ENCODE data around the gene AMELX. TPM values are rescaled to one million over a fixed set of nuclear protein-coding genes. Genes with fewer than 3 reads are reported as not detected.

The AMELX gene
- polyA plus RNA-seq, 2 of the 4 experiments (the other 2 are of a cell fraction) = not detected

DNA sequence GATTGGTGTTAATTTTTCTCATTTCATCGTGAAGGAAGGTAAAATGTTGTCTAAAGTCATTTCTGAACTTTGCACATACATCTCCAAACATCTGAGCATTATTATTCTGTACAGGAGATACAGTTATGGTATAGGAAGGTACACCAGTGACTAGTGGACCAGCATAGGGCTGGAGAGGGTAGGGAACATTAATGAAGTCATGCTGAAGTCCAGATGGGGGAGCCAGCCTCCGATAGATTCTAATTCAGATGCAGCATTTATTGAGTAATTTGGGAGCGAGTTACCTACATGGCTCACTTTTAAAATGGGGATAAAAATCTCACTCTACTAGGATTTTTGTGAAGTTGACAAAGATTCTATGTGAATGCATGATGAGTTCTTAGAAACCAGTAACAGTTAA, 34.9 kb downstream of the AMELX start:
- CTCF ChIA-PET = no interaction called here
- ATAC-seq = no peak
- FAIRE-seq = no peak

DNA sequence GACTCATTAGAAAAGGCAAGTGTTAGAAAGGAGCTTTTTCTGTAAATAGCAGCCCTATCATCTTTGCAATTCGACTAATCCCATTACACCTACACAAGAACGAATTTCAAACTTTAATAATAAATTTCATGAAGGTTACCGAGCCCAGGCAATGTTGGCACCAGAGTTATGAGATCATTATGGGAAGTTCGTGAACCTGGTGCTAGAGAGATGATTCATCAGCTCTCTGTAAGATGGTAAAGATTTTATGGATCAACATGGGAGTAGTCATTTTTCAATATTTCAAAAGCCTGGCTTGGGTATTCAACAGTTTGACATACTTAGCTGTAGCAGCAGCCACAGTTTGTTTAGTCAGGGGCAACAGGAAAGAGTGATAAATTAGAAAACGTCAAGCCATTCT, 35.8 kb downstream of the AMELX start:
- Histone ChIP-seq H3K9me3 (no peaks in the 10 kb centered on the region), H3K27ac (no peak overlapping the region), H3K4me3 (no peak overlapping the region), H3K4me1 (no peaks in the 10 kb centered on the region), H3K4me2 (no peak overlapping the region)
- DNase-seq (ENCODE audit: low read depth in 1 of 2, low spot score in 1 of 2) (no peak), FAIRE-seq (peak; percentile 49), ATAC-seq (no peak)
- ChIA-PET CTCF (no interaction called here), POLR2A (no interaction called here)
- no peak for TF ChIP-seq CEBPB (IDR thresholded peaks at IDR 0.05)
- TF ChIP-seq, protein P1, sequence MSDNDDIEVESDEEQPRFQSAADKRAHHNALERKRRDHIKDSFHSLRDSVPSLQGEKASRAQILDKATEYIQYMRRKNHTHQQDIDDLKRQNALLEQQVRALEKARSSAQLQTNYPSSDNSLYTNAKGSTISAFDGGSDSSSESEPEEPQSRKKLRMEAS (IDR thresholded peaks at IDR 0.05) = no peak
- WGBS (ENCODE audit: missing lambda C conversion rate) = 2% methylated on average over 5 of the region's 5 CpGs

More for the DNA sequence above, 34.9 kb downstream of the AMELX start:
- Histone ChIP-seq H3K4me1 (no peaks in the 10 kb centered on the region), H3K4me2 (no peak overlapping the region), H3K9me3 (no peaks in the 10 kb centered on the region), H3K27ac (no peak overlapping the region), H3K4me3 (no peak overlapping the region)
- 12% methylated on average over 3 of the region's 3 CpGs for WGBS (ENCODE audit: missing lambda C conversion rate)
- TF ChIP-seq EP300 (IDR thresholded peaks at IDR 0.05) (no peak), POLR2AphosphoS2 (conservative IDR thresholded peaks at IDR 0.05; ENCODE audit: low read length) (no peak), HOXA7 (CRISPR knock-in tag; IDR thresholded peaks at IDR 0.05) (no peak), RFX5 (IDR thresholded peaks at IDR 0.05) (no peak), CHD2 (IDR thresholded peaks at IDR 0.05; ENCODE audit: low read length, partially characterized antibody) (no peak), TP53 (CRISPR knock-in tag; IDR thresholded peaks at IDR 0.05) (no peak), ZSCAN20 (CRISPR knock-in tag; IDR thresholded peaks at IDR 0.05) (no peak), HOXB13 (CRISPR knock-in tag; IDR thresholded peaks at IDR 0.05; ENCODE audit: low read depth) (no peak), CEBPB (IDR thresholded peaks at IDR 0.05) (no peak), JUN (IDR thresholded peaks at IDR 0.05) (no peak)
- TF ChIP-seq, protein P2, sequence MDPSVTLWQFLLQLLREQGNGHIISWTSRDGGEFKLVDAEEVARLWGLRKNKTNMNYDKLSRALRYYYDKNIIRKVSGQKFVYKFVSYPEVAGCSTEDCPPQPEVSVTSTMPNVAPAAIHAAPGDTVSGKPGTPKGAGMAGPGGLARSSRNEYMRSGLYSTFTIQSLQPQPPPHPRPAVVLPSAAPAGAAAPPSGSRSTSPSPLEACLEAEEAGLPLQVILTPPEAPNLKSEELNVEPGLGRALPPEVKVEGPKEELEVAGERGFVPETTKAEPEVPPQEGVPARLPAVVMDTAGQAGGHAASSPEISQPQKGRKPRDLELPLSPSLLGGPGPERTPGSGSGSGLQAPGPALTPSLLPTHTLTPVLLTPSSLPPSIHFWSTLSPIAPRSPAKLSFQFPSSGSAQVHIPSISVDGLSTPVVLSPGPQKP (IDR thresholded peaks at IDR 0.05; ENCODE audit: low read depth, low read length) = no peak
- TF ChIP-seq, protein P3, sequence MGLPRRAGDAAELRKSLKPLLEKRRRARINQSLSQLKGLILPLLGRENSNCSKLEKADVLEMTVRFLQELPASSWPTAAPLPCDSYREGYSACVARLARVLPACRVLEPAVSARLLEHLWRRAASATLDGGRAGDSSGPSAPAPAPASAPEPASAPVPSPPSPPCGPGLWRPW (IDR thresholded peaks at IDR 0.05) = no peak
- no peak for DNase-seq (ENCODE audit: low read depth in 1 of 2, low spot score in 1 of 2)
- POLR2A ChIA-PET = no interaction called here

DNA sequence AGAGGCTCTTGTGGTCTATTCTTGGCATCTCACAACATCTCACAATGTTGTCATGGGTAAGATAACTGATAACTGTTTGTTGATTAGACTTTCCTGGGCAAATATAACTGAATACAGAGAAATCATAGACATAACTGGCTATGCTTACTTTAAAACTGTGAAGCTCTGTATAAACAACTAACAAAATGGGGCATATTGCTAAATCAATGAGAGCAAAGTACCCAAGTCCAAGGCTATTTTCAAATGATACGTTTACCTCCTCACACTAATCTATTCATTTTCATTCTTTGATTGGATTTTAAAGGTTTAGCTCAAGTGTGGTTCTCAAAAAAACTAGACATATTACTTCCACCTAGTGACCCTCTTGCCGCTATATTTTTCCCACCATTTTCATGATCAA, 38.6 kb downstream of the AMELX start:
- no peak overlapping the region for H3K4me2 ChIP-seq
- no peak for DNase-seq (ENCODE audit: low read depth in 1 of 2, low spot score in 1 of 2)
- H3K4me3 ChIP-seq = no peak overlapping the region
- H3K4me1 ChIP-seq = no peaks in the 10 kb centered on the region
- POLR2A ChIA-PET = no interaction called here
- H3K27ac ChIP-seq = no peak overlapping the region
- WGBS (ENCODE audit: missing lambda C conversion rate) = 41% methylated on average over 2 of the region's 2 CpGs
- no peak for TF ChIP-seq RARB (CRISPR knock-in tag; IDR thresholded peaks at IDR 0.05)
- no peak for TF ChIP-seq CHD2 (IDR thresholded peaks at IDR 0.05; ENCODE audit: low read length, partially characterized antibody)
- no peak for TF ChIP-seq NR3C1 (IDR thresholded peaks at IDR 0.05)
- TF ChIP-seq PHF8 (IDR thresholded peaks at IDR 0.05; ENCODE audit: borderline replicate concordance, low read depth) = no peak
- TF ChIP-seq BHLHE40 (IDR thresholded peaks at IDR 0.05; ENCODE audit: low read depth, low read length) = no peak
- TF ChIP-seq EHF (CRISPR knock-in tag; IDR thresholded peaks at IDR 0.05) = no peak
- CTCF ChIA-PET = no interaction called here
- ATAC-seq = no peak
- H3K9me3 ChIP-seq = no peaks in the 10 kb centered on the region
- FAIRE-seq = no peak

DNA sequence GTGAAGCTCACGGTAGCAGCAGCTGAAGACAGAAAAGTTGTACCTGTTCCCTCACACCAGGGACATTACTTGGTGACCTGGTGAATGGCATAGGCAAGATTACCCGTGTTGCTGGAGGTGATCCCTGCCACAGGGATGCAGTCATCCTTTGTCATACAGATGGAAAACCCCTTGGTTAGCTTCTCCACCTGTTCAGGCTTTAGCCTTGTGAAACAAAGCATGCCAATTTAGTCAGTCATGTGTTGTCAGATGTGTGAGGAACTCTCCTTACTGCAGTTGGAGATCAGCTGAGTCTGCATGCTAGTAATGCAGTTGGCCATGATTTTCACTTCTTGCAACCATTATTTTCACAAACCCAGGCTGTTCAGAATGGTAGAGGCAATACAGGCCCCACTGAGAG, 41.0 kb downstream of the AMELX start:
- Histone ChIP-seq H3K4me3 (no peak overlapping the region), H3K4me2 (no peak overlapping the region), H3K4me1 (no peaks in the 10 kb centered on the region), H3K27ac (no peak overlapping the region), H3K9me3 (no peaks in the 10 kb centered on the region)
- FAIRE-seq (no peak), ATAC-seq (no peak), DNase-seq (ENCODE audit: low read depth in 1 of 2, low spot score in 1 of 2) (no peak)
- POLR2A ChIA-PET = no interaction called here
- 6% methylated on average over 2 of the region's 2 CpGs for whole genome bisulfite sequencing (ENCODE audit: missing lambda C conversion rate)
- CTCF ChIA-PET = no interaction called here
- TF ChIP-seq, protein P4, sequence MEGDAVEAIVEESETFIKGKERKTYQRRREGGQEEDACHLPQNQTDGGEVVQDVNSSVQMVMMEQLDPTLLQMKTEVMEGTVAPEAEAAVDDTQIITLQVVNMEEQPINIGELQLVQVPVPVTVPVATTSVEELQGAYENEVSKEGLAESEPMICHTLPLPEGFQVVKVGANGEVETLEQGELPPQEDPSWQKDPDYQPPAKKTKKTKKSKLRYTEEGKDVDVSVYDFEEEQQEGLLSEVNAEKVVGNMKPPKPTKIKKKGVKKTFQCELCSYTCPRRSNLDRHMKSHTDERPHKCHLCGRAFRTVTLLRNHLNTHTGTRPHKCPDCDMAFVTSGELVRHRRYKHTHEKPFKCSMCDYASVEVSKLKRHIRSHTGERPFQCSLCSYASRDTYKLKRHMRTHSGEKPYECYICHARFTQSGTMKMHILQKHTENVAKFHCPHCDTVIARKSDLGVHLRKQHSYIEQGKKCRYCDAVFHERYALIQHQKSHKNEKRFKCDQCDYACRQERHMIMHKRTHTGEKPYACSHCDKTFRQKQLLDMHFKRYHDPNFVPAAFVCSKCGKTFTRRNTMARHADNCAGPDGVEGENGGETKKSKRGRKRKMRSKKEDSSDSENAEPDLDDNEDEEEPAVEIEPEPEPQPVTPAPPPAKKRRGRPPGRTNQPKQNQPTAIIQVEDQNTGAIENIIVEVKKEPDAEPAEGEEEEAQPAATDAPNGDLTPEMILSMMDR (IDR thresholded peaks at IDR 0.05) = no peak
- TF ChIP-seq MYC (IDR thresholded peaks at IDR 0.05; ENCODE audit: borderline replicate concordance, low read length) = no peak
- TF ChIP-seq NPAS2 (CRISPR knock-in tag; IDR thresholded peaks at IDR 0.05; ENCODE audit: borderline replicate concordance) = no peak
- TF ChIP-seq HOXB13 (CRISPR knock-in tag; IDR thresholded peaks at IDR 0.05; ENCODE audit: low read depth) = no peak
- no peak for TF ChIP-seq CBX8 (IDR thresholded peaks at IDR 0.05)
- TF ChIP-seq RNF2 (IDR thresholded peaks at IDR 0.05; ENCODE audit: borderline replicate concordance, low read depth) = no peak
- TF ChIP-seq KDM1A (IDR thresholded peaks at IDR 0.05; ENCODE audit: low read depth) = no peak
- TF ChIP-seq, protein P5, sequence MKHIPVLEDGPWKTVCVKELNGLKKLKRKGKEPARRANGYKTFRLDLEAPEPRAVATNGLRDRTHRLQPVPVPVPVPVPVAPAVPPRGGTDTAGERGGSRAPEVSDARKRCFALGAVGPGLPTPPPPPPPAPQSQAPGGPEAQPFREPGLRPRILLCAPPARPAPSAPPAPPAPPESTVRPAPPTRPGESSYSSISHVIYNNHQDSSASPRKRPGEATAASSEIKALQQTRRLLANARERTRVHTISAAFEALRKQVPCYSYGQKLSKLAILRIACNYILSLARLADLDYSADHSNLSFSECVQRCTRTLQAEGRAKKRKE (CRISPR knock-in tag; IDR thresholded peaks at IDR 0.05; ENCODE audit: low read depth) = no peak
- no peak for TF ChIP-seq HOXA7 (CRISPR knock-in tag; IDR thresholded peaks at IDR 0.05)
- TF ChIP-seq RFX5 (IDR thresholded peaks at IDR 0.05) = no peak
- TF ChIP-seq TP53 (CRISPR knock-in tag; IDR thresholded peaks at IDR 0.05) = no peak
- TF ChIP-seq, protein P2 (IDR thresholded peaks at IDR 0.05; ENCODE audit: low read depth, low read length) = no peak
- TF ChIP-seq MAZ (IDR thresholded peaks at IDR 0.05; ENCODE audit: borderline replicate concordance, low read depth, low read length) = no peak
- no peak for TF ChIP-seq ZFP36 (IDR thresholded peaks at IDR 0.05; ENCODE audit: borderline replicate concordance, partially characterized antibody)

All from A549 (cell line).